GM23248 (cell line): ENCODE measurements around the gene CAMKK1. TPM values are rescaled to one million over a fixed set of nuclear protein-coding genes. Genes with fewer than 3 reads are reported as not detected.

Experiments used
- DNase-seq: peaks from one replicate; pipeline ENCODE4 v3.0.0-alpha.2; 2015
- H2AFZ ChIP-seq: fragments of 200-600 bp; sonication (generic); 2 replicates; pipeline ENCODE4 v1.6.1; 2016; ENCODE audit warnings: antibody characterized with exemption
- H3F3A ChIP-seq: fragments of 200-600 bp; sonication (generic); 2 replicates; pipeline ENCODE4 v1.6.1; 2016; ENCODE audit warnings: mild to moderate bottlenecking, antibody characterized with exemption, mixed run types; ENCODE audit not compliant: insufficient read depth
- H3K27ac ChIP-seq: fragments of 200-600 bp; sonication (generic); 2 replicates; pipeline ENCODE4 v1.5.1; 2016; ENCODE audit warnings: mild to moderate bottlenecking
- H3K27me3 ChIP-seq: fragments of 200-600 bp; sonication (generic); replicated peaks from 2 replicates; pipeline ENCODE4 v1.6.1; 2016; ENCODE audit warnings: mild to moderate bottlenecking; ENCODE audit not compliant: insufficient read depth
- H3K36me3 ChIP-seq: fragments of 200-600 bp; sonication (generic); 2 replicates; pipeline ENCODE4 v1.6.1; 2016; ENCODE audit warnings: low read depth, mild to moderate bottlenecking
- H3K4me1 ChIP-seq: fragments of 200-600 bp; sonication (generic); 2 replicates; pipeline ENCODE4 v1.6.1; 2016; ENCODE audit warnings: mild to moderate bottlenecking; ENCODE audit not compliant: insufficient read depth
- H3K4me2 ChIP-seq: fragments of 200-600 bp; sonication (generic); one replicate; pipeline ENCODE4 v1.6.1; 2016; ENCODE audit warnings: mild to moderate bottlenecking; ENCODE audit not compliant: unreplicated experiment
- H3K4me3 ChIP-seq: fragments of 200-600 bp; sonication (generic); 2 replicates; pipeline ENCODE4 v1.5.1; 2016; ENCODE audit warnings: mild to moderate bottlenecking
- H3K79me2 ChIP-seq: fragments of 200-600 bp; sonication (generic); 2 replicates; pipeline ENCODE4 v1.6.1; 2016; ENCODE audit warnings: mild to moderate bottlenecking; ENCODE audit not compliant: insufficient read depth
- H3K9ac ChIP-seq: fragments of 200-600 bp; sonication (generic); 2 replicates; pipeline ENCODE4 v1.6.1; 2016; ENCODE audit warnings: mild to moderate bottlenecking
- H3K9me2 ChIP-seq: fragments of 200-600 bp; sonication (generic); 2 replicates; pipeline ENCODE4 v1.6.1; 2016; ENCODE audit warnings: mixed run types, mild to moderate bottlenecking, moderate library complexity; ENCODE audit not compliant: insufficient read depth
- H3K9me3 ChIP-seq: fragments of 200-600 bp; sonication (generic); one replicate; pipeline ENCODE4 v1.6.1; 2017; ENCODE audit warnings: low read depth
- H4K20me1 ChIP-seq: fragments of 200-600 bp; sonication (generic); 2 replicates; pipeline ENCODE4 v1.6.0; 2016; ENCODE audit not compliant: insufficient read depth
- EZH2 ChIP-seq: fragments of 200-600 bp; sonication (generic); IDR thresholded peaks from 2 replicates; pipeline ENCODE4 v1.6.1; 2018; ENCODE audit warnings: antibody characterized with exemption, mild to moderate bottlenecking; ENCODE audit not compliant: insufficient read depth, poor library complexity, severe bottlenecking
- EZH2phosphoT487 ChIP-seq: fragments of 200-600 bp; sonication (generic); IDR thresholded peaks from 2 replicates; pipeline ENCODE4 v1.6.1; 2018; ENCODE audit warnings: antibody characterized with exemption, moderate library complexity, mild to moderate bottlenecking, low read depth; ENCODE audit not compliant: insufficient read depth
- WGBS, 2 experiments: methylation state at CpG; one replicate each; pipeline ENCODE4 v1.1.6; 2015 to 2017; ENCODE audit warnings: low lambda C conversion rate in 2 of 2, low coverage in 1 of 2; ENCODE audit errors: missing lambda C conversion rate in 2 of 2; 5-methylcytosine and 5-hydroxymethylcytosine counted together
- in situ Hi-C: fragments of 300-500 bp; cut with MboI; formaldehyde crosslinking; loops from 2 replicates; pipeline ENCODE4 v1.15.0; 2020
- polyA plus RNA-seq: library from polyadenylated mRNA; unstranded; fragments of >200 nt; fragmentation: Nextera tagmentation; extraction: Ambion mirVana; gene quantifications from 2 replicates; pipeline ENCODE4 v1.2.1, GENCODE V29; 2016
- total RNA-seq: library from RNA; depleted of rRNA; stranded (reverse); fragments of >200 nt; shearing (Covaris generic); gene quantifications from 2 replicates; pipeline ENCODE4 v1.2.3, GENCODE V29; 2014

Gene CAMKK1
- total and polyA plus RNA-seq, 2 experiments from 2014 or later, result 4.0 to 4.5 TPM

- H3K27ac ChIP-seq, result no peak overlapping the region
- no peaks in the 10 kb centered on the region for H4K20me1 ChIP-seq
- no peak for DNase-seq
- H3K36me3 ChIP-seq, result peaks cover 19% of the 10 kb centered on the region; the same call in 1 of the 2 replicates
- WGBS, 2 experiments, result 94% methylated on average over 4 of the region's 4 CpGs
- in situ Hi-C loops, result no loop called here
- no peaks in the 10 kb centered on the region for H3K27me3 ChIP-seq
- no peak overlapping the region for H3K4me2 ChIP-seq
- peaks cover 88% of the 10 kb centered on the region for H3K79me2 ChIP-seq
- no peaks in the 10 kb centered on the region for H3K9me2 ChIP-seq
- no peak overlapping the region for H2AFZ ChIP-seq
- H3K9me3 ChIP-seq, result no peaks in the 10 kb centered on the region
- H3K4me1 ChIP-seq, result no peaks in the 10 kb centered on the region
- H3K9ac ChIP-seq, result no peak overlapping the region
- TF ChIP-seq EZH2 (no peak), EZH2phosphoT487 (no peak)
- H3K4me3 ChIP-seq, result no peak overlapping the region
- no peaks in the 10 kb centered on the region for H3F3A ChIP-seq
Observed at GRCh38 chr17:3834811-3835210, 58.0 kb downstream of the CAMKK1 start.

GRCh38 chr17:3828852-3829232 is 64.0 kb downstream of the CAMKK1 start:
- peaks cover 48% of the 10 kb centered on the region for H3K36me3 ChIP-seq
- H3K4me1 ChIP-seq, result no peaks in the 10 kb centered on the region
- in situ Hi-C loops, result no loop called here
- no peak overlapping the region for H3K9ac ChIP-seq
- H2AFZ ChIP-seq, result no peak overlapping the region
- no peak overlapping the region for H3K4me3 ChIP-seq
- no peak for DNase-seq
- no peak overlapping the region for H3K4me2 ChIP-seq
- no peaks in the 10 kb centered on the region for H3K9me3 ChIP-seq
- no peak for TF ChIP-seq EZH2
- no peak for TF ChIP-seq EZH2phosphoT487
- no peaks in the 10 kb centered on the region for H3K27me3 ChIP-seq
- WGBS, 2 experiments, result 80 to 84% methylated on average over 7 of the region's 7 CpGs
- H4K20me1 ChIP-seq, result no peaks in the 10 kb centered on the region
- peaks cover 33% of the 10 kb centered on the region; the same call in 1 of the 2 replicates for H3K79me2 ChIP-seq
- H3K27ac ChIP-seq, result no peak overlapping the region
- H3F3A ChIP-seq, result peaks cover 4% of the 10 kb centered on the region; the same call in 1 of the 2 replicates
- no peaks in the 10 kb centered on the region for H3K9me2 ChIP-seq

GRCh38 chr17:3828151-3828851 is 64.6 kb downstream of the CAMKK1 start:
- TF ChIP-seq EZH2, result no peak
- Histone ChIP-seq H3F3A (peaks cover 4% of the 10 kb centered on the region; the same call in 1 of the 2 replicates), H3K79me2 (peaks cover 27% of the 10 kb centered on the region; the same call in 1 of the 2 replicates), H3K27me3 (no peaks in the 10 kb centered on the region), H3K4me2 (no peak overlapping the region), H3K36me3 (peaks cover 48% of the 10 kb centered on the region), H2AFZ (no peak overlapping the region), H3K4me1 (no peaks in the 10 kb centered on the region), H3K27ac (no peak overlapping the region), H3K9me3 (no peaks in the 10 kb centered on the region), H4K20me1 (no peaks in the 10 kb centered on the region), H3K4me3 (no peak overlapping the region), H3K9me2 (no peaks in the 10 kb centered on the region), H3K9ac (0 out of 2 replicates have a peak overlapping the region, but pooled peaks have one; percentile 3)
- WGBS, 2 experiments, result 47 to 48% methylated on average over 7 of the region's 7 CpGs
- DNase-seq, result no peak
- in situ Hi-C loops, result no loop called here

GRCh38 chr17:3827124-3827773 is 65.6 kb downstream of the CAMKK1 start:
- peaks cover 53% of the 10 kb centered on the region for H3K36me3 ChIP-seq
- no peaks in the 10 kb centered on the region for H3K9me2 ChIP-seq
- no peak overlapping the region for H2AFZ ChIP-seq
- H3K79me2 ChIP-seq, result peaks cover 21% of the 10 kb centered on the region; the same call in 1 of the 2 replicates
- TF ChIP-seq EZH2phosphoT487 (no peak), EZH2 (no peak)
- H3F3A ChIP-seq, result peaks cover 4% of the 10 kb centered on the region; the same call in 1 of the 2 replicates
- in situ Hi-C loops, result no loop called here
- no peaks in the 10 kb centered on the region for H3K9me3 ChIP-seq
- no peak overlapping the region for H3K27ac ChIP-seq
- no peak overlapping the region for H3K9ac ChIP-seq
- no peak overlapping the region for H3K4me3 ChIP-seq
- DNase-seq, result peak; percentile 65
- H3K27me3 ChIP-seq, result no peaks in the 10 kb centered on the region
- no peaks in the 10 kb centered on the region for H3K4me1 ChIP-seq
- WGBS, 2 experiments, result 51 to 56% methylated on average over 6 of the region's 6 CpGs
- H4K20me1 ChIP-seq, result no peaks in the 10 kb centered on the region
- no peak overlapping the region for H3K4me2 ChIP-seq
